ENCODE data around the gene PWP1.

The PWP1 gene

GRCh38 chr12:107730618-107731341, 45.2 kb downstream of the PWP1 start:
- H3K27ac ChIP-seq: no peak overlapping the region
- TF ChIP-seq ZFX (IDR thresholded peaks at IDR 0.05; ENCODE audit: borderline replicate concordance) (no peak), CTCF (IDR thresholded peaks at IDR 0.05) (no peak)

- no peak overlapping the region for H3K27ac ChIP-seq
- TF ChIP-seq CTCF (IDR thresholded peaks at IDR 0.05): no peak
These were observed 45.8 kb downstream of the PWP1 start for GRCh38 chr12:107731366-107731765.

- no peak overlapping the region for H3K27ac ChIP-seq
- TF ChIP-seq CTCF (IDR thresholded peaks at IDR 0.05): no peak
- no peak for TF ChIP-seq ZFX (IDR thresholded peaks at IDR 0.05; ENCODE audit: borderline replicate concordance)
These were observed 46.8 kb downstream of the PWP1 start for GRCh38 chr12:107732365-107732764.

- no peak overlapping the region for H3K27ac ChIP-seq
- no peak for TF ChIP-seq ZFX (IDR thresholded peaks at IDR 0.05; ENCODE audit: borderline replicate concordance)
- TF ChIP-seq CTCF (IDR thresholded peaks at IDR 0.05): no peak
These were observed 48.5 kb downstream of the PWP1 start for GRCh38 chr12:107734139-107734538.

GRCh38 chr12:107735763-107736162, 50.2 kb downstream of the PWP1 start:
- H3K27ac ChIP-seq: no peak overlapping the region
- TF ChIP-seq ZFX (IDR thresholded peaks at IDR 0.05; ENCODE audit: borderline replicate concordance) (no peak), CTCF (IDR thresholded peaks at IDR 0.05) (no peak)

GRCh38 chr12:107736914-107737313, 51.3 kb downstream of the PWP1 start:
- H3K27ac ChIP-seq: no peak overlapping the region
- TF ChIP-seq CTCF (IDR thresholded peaks at IDR 0.05) (no peak), ZFX (IDR thresholded peaks at IDR 0.05; ENCODE audit: borderline replicate concordance) (no peak)

- no peak overlapping the region for H3K27ac ChIP-seq
- TF ChIP-seq ZFX (IDR thresholded peaks at IDR 0.05; ENCODE audit: borderline replicate concordance) (no peak), CTCF (IDR thresholded peaks at IDR 0.05) (no peak)
These were observed 62.9 kb downstream of the PWP1 start for GRCh38 chr12:107748472-107748871.

All from 22Rv1 (cell line).